ENCODE measurements around the gene ISM2.

Gene ISM2

GRCh38 chr14:77467801-77468200 lies 30.8 kb downstream of the ISM2 start:
- DNase-seq (ENCODE audit: low read depth): no peak

- peak; percentile 29 for DNase-seq (ENCODE audit: low read depth)
Observed at GRCh38 chr14:77459072-77459723, 39.4 kb downstream of the ISM2 start.

- peak; percentile 10 for DNase-seq (ENCODE audit: low read depth)
Observed at GRCh38 chr14:77458249-77458950, 40.2 kb downstream of the ISM2 start.

GRCh38 chr14:77457522-77458248 lies 40.9 kb downstream of the ISM2 start, which contains the start of the genes AHSA1 and VIPAS39:
TSS of gene AHSA1 (plus strand) at chr14:77458093. CDS start at chr14:77458190, 97 bp downstream.
TSS of gene VIPAS39 (minus strand) at chr14:77457601. CDS start at chr14:77454102, 3,499 bp downstream.
- peak; percentile 90 for DNase-seq (ENCODE audit: low read depth)

- no peak for DNase-seq (ENCODE audit: low read depth)
Observed at GRCh38 chr14:77457115-77457521, 41.5 kb downstream of the ISM2 start.

GRCh38 chr14:77455966-77456640 lies 42.5 kb downstream of the ISM2 start:
- DNase-seq (ENCODE audit: low read depth): no peak

- no peak for DNase-seq (ENCODE audit: low read depth)
Observed at GRCh38 chr14:77442196-77442595, 56.4 kb downstream of the ISM2 start.

GRCh38 chr14:77439861-77440260 lies 58.8 kb downstream of the ISM2 start:
- no peak for DNase-seq (ENCODE audit: low read depth)

GRCh38 chr14:77438596-77438995 lies 60.0 kb downstream of the ISM2 start:
- DNase-seq (ENCODE audit: low read depth): no peak

GRCh38 chr14:77436042-77436441 lies 62.6 kb downstream of the ISM2 start:
- no peak for DNase-seq (ENCODE audit: low read depth)

- no peak for DNase-seq (ENCODE audit: low read depth)
Observed at GRCh38 chr14:77426396-77426795, 72.2 kb downstream of the ISM2 start.

GRCh38 chr14:77424862-77425261 lies 73.8 kb downstream of the ISM2 start:
- DNase-seq (ENCODE audit: low read depth): no peak
